ENCODE results near the gene COA7. TPM values are rescaled to one million over a fixed set of nuclear protein-coding genes. Genes with fewer than 3 reads are reported as not detected.

Gene COA7
- polyA plus RNA-seq, 1 of the 3 experiments (the other 2 are of a cell fraction), result 9.0 TPM

DNA sequence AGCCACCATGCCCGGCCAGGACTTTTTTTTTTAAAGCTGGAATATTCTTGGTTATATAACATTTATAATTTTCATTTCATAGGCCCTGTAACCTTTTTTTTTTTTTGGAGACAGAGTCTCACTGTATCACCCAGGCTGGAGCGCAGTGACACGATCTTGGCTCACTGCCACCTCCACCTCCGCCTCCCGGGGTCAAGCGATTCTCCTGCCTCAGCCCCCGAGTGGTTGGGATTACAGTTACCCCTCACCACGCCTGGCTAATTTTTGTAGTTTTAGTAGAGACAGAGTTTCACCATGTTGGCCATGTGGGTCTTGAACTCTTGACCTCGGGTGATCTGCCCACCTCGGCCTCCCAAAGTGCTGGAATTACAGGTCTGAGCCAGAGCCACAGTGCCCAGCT is 40.7 kb upstream of the COA7 start:
- H3K79me2 ChIP-seq (ENCODE audit: insufficient read depth), result peaks cover 82% of the 10 kb centered on the region
- TF ChIP-seq FOXJ3 (CRISPR knock-in tag; IDR thresholded peaks at IDR 0.05) (no peak), MEF2A (IDR thresholded peaks at IDR 0.05; ENCODE audit: borderline replicate concordance, low read depth) (no peak), RXRA (IDR thresholded peaks at IDR 0.05; ENCODE audit: borderline replicate concordance, low read depth) (no peak), TAF1 (IDR thresholded peaks at IDR 0.05; ENCODE audit: borderline replicate concordance, low read depth, low read length) (no peak), RCOR1 (IDR thresholded peaks at IDR 0.05; ENCODE audit: low read length) (no peak), SIN3A (IDR thresholded peaks at IDR 0.05; ENCODE audit: borderline replicate concordance, low read depth, low read length) (no peak), GATA2 (CRISPR knock-in tag; IDR thresholded peaks at IDR 0.05) (no peak), EP300 (IDR thresholded peaks at IDR 0.05; ENCODE audit: borderline replicate concordance in 1 of 2, low read depth in 1 of 2, low read length in 1 of 2) (no peak), RFX5 (IDR thresholded peaks at IDR 0.05; ENCODE audit: low read length) (no peak), ELF1 (IDR thresholded peaks at IDR 0.05) (no peak), MXI1 (IDR thresholded peaks at IDR 0.05; ENCODE audit: low read depth, low read length) (no peak), JUND (IDR thresholded peaks at IDR 0.05) (no peak), GABPA (IDR thresholded peaks at IDR 0.05; ENCODE audit: low read depth) (no peak), PBX3 (IDR thresholded peaks at IDR 0.05) (no peak), TEAD4 (IDR thresholded peaks at IDR 0.05; ENCODE audit: borderline replicate concordance, insufficient read depth) (no peak)
- TF ChIP-seq, protein P1, sequence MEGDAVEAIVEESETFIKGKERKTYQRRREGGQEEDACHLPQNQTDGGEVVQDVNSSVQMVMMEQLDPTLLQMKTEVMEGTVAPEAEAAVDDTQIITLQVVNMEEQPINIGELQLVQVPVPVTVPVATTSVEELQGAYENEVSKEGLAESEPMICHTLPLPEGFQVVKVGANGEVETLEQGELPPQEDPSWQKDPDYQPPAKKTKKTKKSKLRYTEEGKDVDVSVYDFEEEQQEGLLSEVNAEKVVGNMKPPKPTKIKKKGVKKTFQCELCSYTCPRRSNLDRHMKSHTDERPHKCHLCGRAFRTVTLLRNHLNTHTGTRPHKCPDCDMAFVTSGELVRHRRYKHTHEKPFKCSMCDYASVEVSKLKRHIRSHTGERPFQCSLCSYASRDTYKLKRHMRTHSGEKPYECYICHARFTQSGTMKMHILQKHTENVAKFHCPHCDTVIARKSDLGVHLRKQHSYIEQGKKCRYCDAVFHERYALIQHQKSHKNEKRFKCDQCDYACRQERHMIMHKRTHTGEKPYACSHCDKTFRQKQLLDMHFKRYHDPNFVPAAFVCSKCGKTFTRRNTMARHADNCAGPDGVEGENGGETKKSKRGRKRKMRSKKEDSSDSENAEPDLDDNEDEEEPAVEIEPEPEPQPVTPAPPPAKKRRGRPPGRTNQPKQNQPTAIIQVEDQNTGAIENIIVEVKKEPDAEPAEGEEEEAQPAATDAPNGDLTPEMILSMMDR (IDR thresholded peaks at IDR 0.05), result no peak
- TF ChIP-seq, protein P2, sequence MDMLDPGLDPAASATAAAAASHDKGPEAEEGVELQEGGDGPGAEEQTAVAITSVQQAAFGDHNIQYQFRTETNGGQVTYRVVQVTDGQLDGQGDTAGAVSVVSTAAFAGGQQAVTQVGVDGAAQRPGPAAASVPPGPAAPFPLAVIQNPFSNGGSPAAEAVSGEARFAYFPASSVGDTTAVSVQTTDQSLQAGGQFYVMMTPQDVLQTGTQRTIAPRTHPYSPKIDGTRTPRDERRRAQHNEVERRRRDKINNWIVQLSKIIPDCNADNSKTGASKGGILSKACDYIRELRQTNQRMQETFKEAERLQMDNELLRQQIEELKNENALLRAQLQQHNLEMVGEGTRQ (IDR thresholded peaks at IDR 0.05; ENCODE audit: borderline replicate concordance, low read depth, low read length), result no peak
- no peak for DNase-seq
- peaks cover 14% of the 10 kb centered on the region; the same call in 1 of the 2 replicates for H4K20me1 ChIP-seq (ENCODE audit: insufficient read depth)
- no peaks in the 10 kb centered on the region for H3K36me3 ChIP-seq (replicated peaks in 1 of 2; ENCODE audit: control insufficient read depth in 1 of 2, insufficient read depth in 2 of 2, low read length in 1 of 2)
- H3K4me1 ChIP-seq (ENCODE audit: control insufficient read depth in 1 of 2, insufficient read depth in 2 of 2, low read depth in 1 of 2, low read length in 1 of 2), result no peaks in the 10 kb centered on the region
- H3K4me3 ChIP-seq (ENCODE audit: low read depth in 2 of 2, low read length in 1 of 2), result no peak overlapping the region
- H2AFZ ChIP-seq (ENCODE audit: low read depth), result no peak overlapping the region
- no peak overlapping the region for H3K4me2 ChIP-seq
- no peaks in the 10 kb centered on the region for H3K9me2 ChIP-seq
- no peak overlapping the region for H3K27ac ChIP-seq (ENCODE audit: low read depth in 2 of 2, low read length in 1 of 2)
- no peaks in the 10 kb centered on the region for H3K9me3 ChIP-seq
- no peaks in the 10 kb centered on the region for H3K27me3 ChIP-seq (ENCODE audit: insufficient read depth)
- WGBS (ENCODE audit: low lambda C conversion rate), result 96% methylated on average over 10 of the region's 10 CpGs
- ChIA-PET POLR2A (interaction anchor here (0.6 kb wide), 1 partner anchor 273 kb away, joined by 3 read pairs; no protein-coding TSS in a partner anchor), CTCF (no interaction called here)
- no peaks in the 10 kb centered on the region for H3F3A ChIP-seq (replicated peaks; ENCODE audit: insufficient read depth)
- H3K9ac ChIP-seq, result no peak overlapping the region
